Measurements from ENCODE around the gene NKD2.

The NKD2 gene

GRCh38 chr5:1047332-1047965 lies 38.8 kb downstream of the NKD2 start:
- no peaks in the 10 kb centered on the region for H3K36me3 ChIP-seq (ENCODE audit: insufficient read depth)
- H3K4me1 ChIP-seq (ENCODE audit: low read depth, poor library complexity, severe bottlenecking) = peaks cover 31% of the 10 kb centered on the region
- TF ChIP-seq, protein P1, sequence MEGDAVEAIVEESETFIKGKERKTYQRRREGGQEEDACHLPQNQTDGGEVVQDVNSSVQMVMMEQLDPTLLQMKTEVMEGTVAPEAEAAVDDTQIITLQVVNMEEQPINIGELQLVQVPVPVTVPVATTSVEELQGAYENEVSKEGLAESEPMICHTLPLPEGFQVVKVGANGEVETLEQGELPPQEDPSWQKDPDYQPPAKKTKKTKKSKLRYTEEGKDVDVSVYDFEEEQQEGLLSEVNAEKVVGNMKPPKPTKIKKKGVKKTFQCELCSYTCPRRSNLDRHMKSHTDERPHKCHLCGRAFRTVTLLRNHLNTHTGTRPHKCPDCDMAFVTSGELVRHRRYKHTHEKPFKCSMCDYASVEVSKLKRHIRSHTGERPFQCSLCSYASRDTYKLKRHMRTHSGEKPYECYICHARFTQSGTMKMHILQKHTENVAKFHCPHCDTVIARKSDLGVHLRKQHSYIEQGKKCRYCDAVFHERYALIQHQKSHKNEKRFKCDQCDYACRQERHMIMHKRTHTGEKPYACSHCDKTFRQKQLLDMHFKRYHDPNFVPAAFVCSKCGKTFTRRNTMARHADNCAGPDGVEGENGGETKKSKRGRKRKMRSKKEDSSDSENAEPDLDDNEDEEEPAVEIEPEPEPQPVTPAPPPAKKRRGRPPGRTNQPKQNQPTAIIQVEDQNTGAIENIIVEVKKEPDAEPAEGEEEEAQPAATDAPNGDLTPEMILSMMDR (conservative IDR thresholded peaks at IDR 0.05; ENCODE audit: low read depth, low read length) = no peak
- H4K20me1 ChIP-seq (ENCODE audit: insufficient read depth) = no peaks in the 10 kb centered on the region
- H2AFZ ChIP-seq (ENCODE audit: low read depth) = no peak overlapping the region
- no peak overlapping the region for H3K4me3 ChIP-seq (IDR thresholded peaks at IDR 0.05; ENCODE audit: insufficient read depth, low read depth, low read length)
- H3K9ac ChIP-seq = no peak overlapping the region
- H3K27me3 ChIP-seq (ENCODE audit: insufficient read depth, low read depth) = no peaks in the 10 kb centered on the region
- H3K27ac ChIP-seq = no peak overlapping the region; the same call in 1 of the 2 replicates
- no peaks in the 10 kb centered on the region for H3K79me2 ChIP-seq (ENCODE audit: insufficient read depth, low read depth)
- no peak overlapping the region for H3K4me2 ChIP-seq

- no peak overlapping the region; the same call in 1 of the 2 replicates for H3K27ac ChIP-seq
- no peaks in the 10 kb centered on the region for H4K20me1 ChIP-seq (ENCODE audit: insufficient read depth)
- no peaks in the 10 kb centered on the region for H3K79me2 ChIP-seq (ENCODE audit: insufficient read depth, low read depth)
- H3K4me2 ChIP-seq = no peak overlapping the region
- no peak overlapping the region for H3K4me3 ChIP-seq (IDR thresholded peaks at IDR 0.05; ENCODE audit: insufficient read depth, low read depth, low read length)
- TF ChIP-seq, protein P1 (conservative IDR thresholded peaks at IDR 0.05; ENCODE audit: low read depth, low read length) = no peak
- no peak overlapping the region for H2AFZ ChIP-seq (ENCODE audit: low read depth)
- no peaks in the 10 kb centered on the region for H3K27me3 ChIP-seq (ENCODE audit: insufficient read depth, low read depth)
- H3K4me1 ChIP-seq (ENCODE audit: low read depth, poor library complexity, severe bottlenecking) = peaks cover 39% of the 10 kb centered on the region
- no peak overlapping the region for H3K9ac ChIP-seq
- 0 out of 2 replicates have a peak, but pooled peaks cover under 1% of the 10 kb centered on the region for H3K36me3 ChIP-seq (ENCODE audit: insufficient read depth)
Observed at GRCh38 chr5:1048162-1048721, 39.6 kb downstream of the NKD2 start.

DNA sequence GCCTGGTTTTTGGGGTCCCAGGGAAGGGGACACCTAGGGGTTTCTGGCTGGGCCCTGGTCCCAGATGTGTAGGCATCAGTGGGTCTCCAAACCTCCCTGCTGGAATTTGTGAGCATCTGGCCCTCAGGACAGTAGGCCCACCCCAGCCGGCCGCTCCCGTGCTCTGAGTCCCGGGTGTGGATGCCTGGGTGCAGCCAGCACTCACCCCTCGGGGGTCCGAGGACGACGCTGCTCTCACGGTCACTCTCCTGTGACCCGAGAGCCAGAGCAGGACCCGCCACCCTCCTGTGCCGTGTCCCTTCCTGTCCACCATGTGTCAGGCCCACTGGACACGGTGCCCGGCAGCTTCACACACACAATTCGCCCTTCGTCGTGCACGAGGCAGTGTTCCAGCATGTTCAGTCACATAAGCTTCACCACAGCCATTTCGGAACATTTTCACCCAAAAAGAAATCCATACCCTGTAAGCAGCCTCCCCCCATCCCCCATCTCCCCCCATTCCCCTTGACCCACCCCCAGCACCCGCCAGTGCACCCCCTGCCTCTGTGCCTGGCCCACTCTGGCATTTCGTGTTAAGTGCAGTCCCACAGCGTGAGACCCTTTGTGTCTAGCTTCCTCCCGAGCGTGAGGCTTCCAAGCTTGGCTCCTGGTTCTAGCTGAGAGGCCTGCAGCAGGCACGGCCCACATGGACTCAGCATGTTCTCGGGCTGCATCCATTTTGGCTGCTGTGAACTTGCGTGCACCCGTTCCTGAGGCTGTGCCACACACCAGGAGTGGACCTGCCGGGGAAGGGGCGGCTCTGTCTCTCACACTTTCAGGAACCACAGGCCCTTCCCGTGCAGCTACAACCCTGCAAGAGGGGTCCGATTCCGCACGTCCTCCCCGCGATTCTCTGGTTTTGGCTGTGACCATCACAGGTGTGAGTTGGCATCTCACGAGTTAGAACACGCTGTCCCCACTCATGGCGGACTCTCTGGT lies 40.5 kb downstream of the NKD2 start:
- Histone ChIP-seq H3K36me3 (ENCODE audit: insufficient read depth) (0 out of 2 replicates have a peak, but pooled peaks cover 3% of the 10 kb centered on the region), H4K20me1 (ENCODE audit: insufficient read depth) (no peaks in the 10 kb centered on the region), H3K27ac (peak overlapping the region; percentile 94), H3K9ac (peak overlapping the region; percentile 48; the same call in 1 of the 2 replicates), H3K4me1 (ENCODE audit: low read depth, poor library complexity, severe bottlenecking) (peaks cover 40% of the 10 kb centered on the region), H3K4me2 (peak overlapping the region; percentile 48), H3K27me3 (ENCODE audit: insufficient read depth, low read depth) (no peaks in the 10 kb centered on the region), H3K79me2 (ENCODE audit: insufficient read depth, low read depth) (no peaks in the 10 kb centered on the region), H2AFZ (ENCODE audit: low read depth) (no peak overlapping the region), H3K4me3 (IDR thresholded peaks at IDR 0.05; ENCODE audit: insufficient read depth, low read depth, low read length) (no peak overlapping the region)
- TF ChIP-seq, protein P1 (conservative IDR thresholded peaks at IDR 0.05; ENCODE audit: low read depth, low read length) = no peak

All from KMS-11 (cell line).